Effector memory CD4-positive, alpha-beta T cell (primary cell): Measurements from ENCODE around the gene GFAP.

Source experiments
- DNase-seq, 3 donors: peaks; one replicate each; pipeline ENCODE4 v3.0.0-alpha.2; 2020
- H3K27ac ChIP-seq: 2 replicates; pipeline ENCODE4 v1.7.0; 2013; ENCODE audit warnings: mild to moderate bottlenecking, low read length, moderate library complexity; ENCODE audit not compliant: insufficient read depth, poor library complexity, severe bottlenecking
- H3K27me3 ChIP-seq: replicated peaks from 2 replicates; pipeline ENCODE4 v1.7.0; 2013; ENCODE audit warnings: mild to moderate bottlenecking, low read length; ENCODE audit not compliant: insufficient read depth, control insufficient read depth, poor library complexity, severe bottlenecking
- H3K36me3 ChIP-seq: 2 replicates; pipeline ENCODE4 v1.7.0; 2013; ENCODE audit warnings: mild to moderate bottlenecking, low read length, moderate library complexity; ENCODE audit not compliant: control insufficient read depth, insufficient read depth
- H3K4me1 ChIP-seq: 2 replicates; pipeline ENCODE4 v1.7.0; 2013; ENCODE audit warnings: low read length, mild to moderate bottlenecking; ENCODE audit not compliant: control insufficient read depth, insufficient read depth, poor library complexity, severe bottlenecking
- H3K4me3 ChIP-seq: 2 replicates; pipeline ENCODE4 v1.7.0; 2013; ENCODE audit warnings: low read length, low read depth, mild to moderate bottlenecking; ENCODE audit not compliant: insufficient read depth, poor library complexity, severe bottlenecking
- H3K9me3 ChIP-seq: 2 replicates; pipeline ENCODE4 v1.7.0; 2013; ENCODE audit warnings: mild to moderate bottlenecking, low read length, moderate library complexity; ENCODE audit not compliant: control insufficient read depth

Gene GFAP

DNA sequence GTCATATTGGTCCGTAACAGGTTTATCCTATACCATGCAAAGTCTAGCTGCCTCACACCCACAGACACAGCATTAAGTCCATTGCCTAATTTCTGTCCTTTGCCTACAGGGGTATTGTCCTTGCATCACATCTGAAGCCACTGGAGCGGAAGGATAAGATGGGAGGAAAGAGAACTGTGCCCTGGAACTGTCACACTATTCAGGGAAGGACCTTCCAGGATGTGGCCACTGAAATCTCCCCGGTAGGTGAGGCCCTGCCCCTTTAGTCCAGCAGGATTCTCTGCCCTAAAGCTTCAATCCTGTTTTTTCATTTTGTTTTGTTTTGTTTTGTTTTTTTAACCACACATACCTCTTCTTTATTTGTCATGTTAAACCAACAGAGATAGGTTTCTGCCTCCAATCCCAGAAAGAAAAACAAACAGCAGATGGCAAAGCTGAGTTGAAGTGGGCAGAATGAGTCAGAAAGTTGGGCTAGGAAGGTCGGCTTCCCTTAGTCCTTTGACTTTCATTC, 13.8 kb downstream of the GFAP start:
- Histone ChIP-seq H3K9me3 (no peaks in the 10 kb centered on the region), H3K27me3 (no peaks in the 10 kb centered on the region), H3K36me3 (no peaks in the 10 kb centered on the region), H3K27ac (no peak overlapping the region), H3K4me3 (no peak overlapping the region), H3K4me1 (peaks cover 18% of the 10 kb centered on the region)
- no peak for DNase-seq

DNA sequence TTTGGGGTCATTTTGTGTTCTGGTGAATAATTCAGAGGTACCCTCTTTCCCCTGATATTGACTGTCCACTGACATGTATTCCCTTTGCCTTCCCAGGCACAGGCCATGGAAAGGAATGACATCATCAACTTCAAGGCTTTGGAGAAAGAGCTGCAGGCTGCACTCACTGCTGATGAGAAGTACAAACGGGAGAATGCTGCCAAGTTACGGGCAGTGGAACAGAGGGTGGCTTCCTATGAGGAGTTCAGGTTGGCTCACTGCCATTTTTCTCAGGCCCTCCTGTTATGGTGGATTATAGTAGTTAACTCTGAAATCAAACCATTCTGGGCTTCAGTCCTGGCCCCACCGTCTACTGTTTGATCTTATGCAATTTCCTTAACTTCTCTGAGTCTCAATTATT, 14.4 kb downstream of the GFAP start:
- no peak overlapping the region for H3K27ac ChIP-seq
- no peak overlapping the region for H3K4me3 ChIP-seq
- no peaks in the 10 kb centered on the region for H3K9me3 ChIP-seq
- peaks cover 18% of the 10 kb centered on the region for H3K4me1 ChIP-seq
- H3K27me3 ChIP-seq, result no peaks in the 10 kb centered on the region
- no peak for DNase-seq
- no peaks in the 10 kb centered on the region for H3K36me3 ChIP-seq

DNA sequence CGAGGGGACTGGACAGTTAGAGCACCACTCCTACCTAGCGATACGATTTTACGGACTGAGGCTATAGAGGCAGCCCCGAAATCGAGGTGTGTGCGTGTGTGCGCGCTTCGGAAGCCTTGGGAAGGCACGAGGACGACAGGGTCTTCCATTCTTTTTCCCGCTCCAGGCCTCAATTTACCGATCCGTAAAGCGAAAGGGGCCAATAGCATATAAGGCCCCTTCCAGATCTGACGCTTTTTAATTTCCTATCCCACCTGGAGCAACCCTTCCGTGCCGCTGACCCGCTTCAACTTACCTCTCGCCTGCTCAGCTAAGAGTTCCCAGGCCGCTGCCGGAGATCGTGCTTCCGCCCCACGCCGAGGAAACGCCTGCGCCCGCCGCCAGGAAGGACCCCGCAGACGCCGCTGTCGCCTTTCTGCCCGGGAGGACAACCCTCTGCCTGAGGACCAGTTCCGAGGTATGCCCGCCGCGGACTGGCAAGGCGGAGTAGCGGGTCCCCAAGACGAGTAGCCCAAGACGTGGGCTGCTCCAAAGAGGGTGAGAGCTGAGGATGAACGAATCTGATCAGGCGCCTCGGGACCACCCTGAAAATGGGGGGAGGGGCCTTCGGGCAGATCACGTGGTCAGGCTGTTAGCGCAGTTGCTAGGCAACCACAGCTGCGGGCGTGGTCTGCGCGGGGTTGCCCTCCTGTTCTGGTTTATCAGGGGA, 16.1 kb downstream of the GFAP start, which contains the start of gene EFTUD2:
EFTUD2 (minus strand) TSS at position 372 of the 709 bp plus-strand sequence. CDS start 4,924 bp downstream, outside the sequence.
- H3K27me3 ChIP-seq, result no peaks in the 10 kb centered on the region
- peak within 1 kb of the TSS; percentile 99 for H3K27ac ChIP-seq
- H3K4me3 ChIP-seq, result peak within 1 kb of the TSS; percentile 79
- no peaks in the 10 kb centered on the region for H3K9me3 ChIP-seq
- H3K4me1 ChIP-seq, result peaks cover 18% of the 10 kb centered on the region
- H3K36me3 ChIP-seq, result peaks cover 4% of the 10 kb centered on the region
- peak; percentile 86 to 92 (median 91) for DNase-seq

DNA sequence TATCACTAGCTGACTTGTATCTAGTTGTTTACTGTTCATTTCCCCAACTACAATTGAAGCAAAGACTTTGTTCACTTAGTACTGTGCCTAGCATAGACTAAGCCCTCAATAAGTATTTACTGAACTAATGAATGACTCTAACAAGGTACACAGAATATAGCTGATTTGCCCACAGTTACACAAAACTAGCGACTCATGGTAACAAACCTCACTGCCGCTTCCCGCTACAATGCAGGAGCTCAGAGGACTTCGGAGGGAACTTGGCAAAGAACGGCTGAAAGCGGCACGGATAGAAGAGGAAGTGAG, 16.6 kb downstream of the GFAP start:
- DNase-seq, result no peak

DNA sequence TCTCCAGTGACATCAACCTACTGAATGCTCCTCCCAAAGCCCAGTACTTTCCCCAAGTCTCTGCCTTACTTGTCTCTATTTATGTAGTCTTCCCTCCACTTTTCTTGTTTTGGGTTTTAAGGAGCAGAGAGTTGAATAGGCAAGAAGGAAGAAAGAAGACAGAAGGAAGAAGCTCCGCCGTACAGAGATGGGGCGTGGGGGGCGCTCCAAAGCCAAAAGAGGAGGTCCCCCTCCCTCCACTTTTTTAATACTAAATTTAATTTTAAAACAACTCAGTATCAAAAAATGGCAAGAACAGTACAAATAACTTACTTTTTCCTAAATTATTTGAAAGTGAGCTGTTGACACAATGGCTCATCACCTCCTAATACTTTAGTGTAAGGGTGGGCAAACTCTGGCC, 20.7 kb downstream of the GFAP start:
- H3K4me1 ChIP-seq, result peaks cover 10% of the 10 kb centered on the region
- no peak overlapping the region for H3K27ac ChIP-seq
- no peak for DNase-seq
- H3K4me3 ChIP-seq, result no peak overlapping the region
- no peaks in the 10 kb centered on the region for H3K27me3 ChIP-seq
- peaks cover 18% of the 10 kb centered on the region for H3K36me3 ChIP-seq
- no peaks in the 10 kb centered on the region for H3K9me3 ChIP-seq

More for the DNA sequence above, 16.6 kb downstream of the GFAP start:
- peaks cover 18% of the 10 kb centered on the region for H3K4me1 ChIP-seq
- peak overlapping the region; percentile 99 for H3K27ac ChIP-seq
- no peaks in the 10 kb centered on the region for H3K27me3 ChIP-seq
- H3K9me3 ChIP-seq, result no peaks in the 10 kb centered on the region
- peaks cover 6% of the 10 kb centered on the region for H3K36me3 ChIP-seq
- H3K4me3 ChIP-seq, result peak overlapping the region; percentile 79

DNA sequence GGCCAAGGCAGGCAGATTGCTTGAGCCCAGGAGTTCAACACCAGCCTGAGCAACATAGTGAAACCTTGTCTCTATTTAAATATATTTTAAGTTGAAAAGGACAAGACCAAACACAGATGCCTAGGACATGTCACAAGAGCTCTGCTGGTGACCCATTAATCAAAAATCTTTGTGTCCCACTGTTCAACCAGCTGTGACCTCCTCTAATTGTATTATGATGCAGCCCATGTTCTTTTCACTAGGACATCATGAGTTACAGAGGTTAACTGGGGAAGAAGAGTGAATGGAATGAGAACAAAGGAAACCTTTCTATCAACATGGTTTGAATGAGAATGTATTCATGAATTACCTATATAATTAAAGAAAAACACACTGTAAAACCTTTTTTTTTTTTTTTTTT, 23.1 kb downstream of the GFAP start:
- Histone ChIP-seq H3K4me3 (no peak overlapping the region), H3K36me3 (peaks cover 18% of the 10 kb centered on the region), H3K9me3 (no peaks in the 10 kb centered on the region), H3K4me1 (peaks cover 5% of the 10 kb centered on the region), H3K27ac (no peak overlapping the region), H3K27me3 (no peaks in the 10 kb centered on the region)
- DNase-seq, result no peak

DNA sequence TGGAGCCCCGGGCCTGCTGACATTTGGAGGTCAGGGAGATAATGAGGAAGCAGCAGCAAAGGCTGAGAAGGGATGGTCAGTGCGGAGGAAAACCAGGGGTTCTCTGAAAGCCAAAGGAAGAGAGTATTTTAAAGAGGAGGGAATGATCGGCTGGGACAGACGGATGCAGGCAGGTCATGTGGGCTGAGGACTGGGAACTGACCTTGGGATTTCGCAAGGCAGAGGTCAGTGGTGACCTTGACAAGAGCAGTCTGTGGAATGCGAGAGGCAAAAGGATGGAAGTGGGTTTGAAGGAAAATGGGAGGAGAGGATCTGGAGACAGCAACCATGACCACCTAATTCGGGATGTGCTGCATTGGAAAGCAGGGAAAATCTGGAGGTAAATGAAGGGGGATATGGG, 26.3 kb downstream of the GFAP start:
- Histone ChIP-seq H3K4me1 (peaks cover 5% of the 10 kb centered on the region), H3K27me3 (no peaks in the 10 kb centered on the region), H3K4me3 (no peak overlapping the region), H3K9me3 (no peaks in the 10 kb centered on the region), H3K27ac (no peak overlapping the region), H3K36me3 (peaks cover 30% of the 10 kb centered on the region)
- no peak for DNase-seq

DNA sequence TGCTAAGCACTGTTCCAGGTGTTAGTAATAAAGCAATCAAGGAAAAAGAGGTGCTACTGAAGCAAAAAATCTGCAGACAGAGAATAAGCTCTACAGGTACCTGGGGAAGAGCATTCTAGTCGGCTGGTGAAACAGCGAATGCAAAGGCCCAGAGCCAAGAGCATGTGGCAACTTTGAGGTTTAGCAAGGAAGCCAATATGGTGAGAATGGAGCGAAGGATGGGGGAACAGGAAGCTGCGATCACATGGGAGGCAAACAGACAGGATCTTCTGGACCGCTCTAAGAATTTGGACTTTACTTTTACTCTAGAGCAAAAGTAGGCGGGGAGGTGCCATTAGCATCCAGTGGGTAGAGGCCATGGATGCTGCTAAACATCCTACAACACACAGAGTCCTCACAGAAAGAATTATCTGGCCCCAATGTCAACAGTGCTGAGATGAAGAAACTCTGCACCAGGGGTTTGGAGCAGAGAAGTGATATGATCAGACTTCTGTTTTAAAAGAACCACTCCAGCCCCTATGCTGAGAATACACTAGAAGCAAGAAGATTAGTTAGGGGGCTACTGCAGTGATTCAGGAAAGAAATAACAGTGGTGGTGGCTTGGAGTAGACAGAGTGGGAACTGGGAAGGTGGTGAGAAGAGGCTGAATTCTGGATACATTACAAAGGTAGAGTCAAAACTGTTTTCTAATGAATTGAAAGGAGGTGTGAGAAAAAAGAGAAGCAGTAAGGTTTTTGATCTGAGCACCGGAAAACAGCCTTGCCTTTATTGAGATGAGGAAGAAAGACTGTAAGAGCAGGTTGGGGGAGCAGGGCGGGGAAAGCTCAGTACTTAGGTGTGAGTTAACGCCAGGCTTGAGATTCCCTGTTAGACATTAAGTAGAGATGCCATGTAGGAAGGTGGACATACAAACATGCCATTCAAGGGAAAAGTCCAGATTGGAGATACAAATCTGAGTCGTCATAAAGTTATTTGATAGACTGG, 27.0 kb downstream of the GFAP start:
- peaks cover 5% of the 10 kb centered on the region for H3K4me1 ChIP-seq
- no peak for DNase-seq
- no peaks in the 10 kb centered on the region for H3K27me3 ChIP-seq
- H3K27ac ChIP-seq, result peak overlapping the region; percentile 29
- no peaks in the 10 kb centered on the region for H3K9me3 ChIP-seq
- peaks cover 35% of the 10 kb centered on the region for H3K36me3 ChIP-seq
- H3K4me3 ChIP-seq, result no peak overlapping the region

DNA sequence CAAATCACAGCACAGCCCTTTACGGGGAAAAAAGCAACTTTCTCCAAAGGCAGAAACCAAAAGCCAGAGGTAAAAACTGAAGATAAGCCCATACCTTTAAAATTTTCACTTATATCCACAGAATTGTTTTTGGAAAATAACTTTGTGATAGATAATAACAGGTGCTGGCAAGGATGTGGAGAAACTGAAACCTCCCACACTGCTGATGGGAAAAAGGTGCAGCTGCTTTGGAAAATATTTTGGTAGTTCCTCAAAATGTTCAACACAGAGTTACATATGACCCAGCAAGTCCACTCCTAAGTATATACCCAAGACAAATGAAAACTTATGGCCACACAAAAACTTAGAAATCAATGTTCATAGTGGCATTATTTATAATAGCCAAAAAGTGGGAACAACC, 28.3 kb downstream of the GFAP start:
- H3K36me3 ChIP-seq, result peaks cover 40% of the 10 kb centered on the region
- no peak overlapping the region for H3K4me3 ChIP-seq
- no peaks in the 10 kb centered on the region for H3K27me3 ChIP-seq
- peaks cover 5% of the 10 kb centered on the region for H3K4me1 ChIP-seq
- no peak overlapping the region for H3K27ac ChIP-seq
- H3K9me3 ChIP-seq, result no peaks in the 10 kb centered on the region
- no peak for DNase-seq

DNA sequence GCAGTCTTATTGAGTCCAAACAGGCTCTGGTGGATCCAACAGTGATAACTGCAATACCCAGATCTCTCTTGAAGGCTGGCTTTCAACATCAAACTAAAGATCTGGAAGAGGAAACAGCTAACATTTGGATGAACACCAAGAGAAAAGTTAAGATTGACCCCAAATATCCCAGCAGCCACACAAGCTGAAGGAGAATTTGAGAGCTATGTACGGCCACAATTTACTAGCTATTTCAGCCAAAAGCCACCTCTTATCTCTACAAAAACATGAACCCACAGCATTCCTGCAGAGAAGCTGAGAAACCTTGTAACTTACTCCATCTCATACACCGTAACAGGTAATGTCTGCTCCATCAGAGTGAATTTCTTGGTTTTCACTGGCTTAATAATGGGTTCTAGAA, 30.4 kb downstream of the GFAP start:
- no peak overlapping the region for H3K4me3 ChIP-seq
- H3K27me3 ChIP-seq, result no peaks in the 10 kb centered on the region
- peaks cover 56% of the 10 kb centered on the region for H3K36me3 ChIP-seq
- peaks cover 5% of the 10 kb centered on the region for H3K4me1 ChIP-seq
- DNase-seq, result no peak
- H3K9me3 ChIP-seq, result no peaks in the 10 kb centered on the region
- H3K27ac ChIP-seq, result no peak overlapping the region
